D721Med (cell line): Measurements from ENCODE around the gene HSD11B2.

ENCODE experiments used
- DNase-seq: peaks from one replicate; pipeline ENCODE4 v3.0.0; 2011; ENCODE audit warnings: low spot score; ENCODE audit not compliant: insufficient read length
- FAIRE-seq: peaks from 2 replicates; lab custom pipeline; 2011; peaks lifted over from hg19 to GRCh38; lab: Jason Lieb, UNC
- CTCF ChIP-seq: IDR thresholded peaks from 2 replicates; pipeline ENCODE4 v1.5.1; 2012; ENCODE audit warnings: mild to moderate bottlenecking, control low read depth; ENCODE audit not compliant: insufficient read depth; ENCODE audit errors: missing control alignments

Gene HSD11B2

GRCh38 chr16:67482233-67482924 is 51.5 kb downstream of the HSD11B2 start:
- FAIRE-seq, result no peak
- TF ChIP-seq CTCF, result no peak
- no peak for DNase-seq

GRCh38 chr16:67483150-67483549 is 52.2 kb downstream of the HSD11B2 start, which contains the start of gene AGRP:
Gene AGRP, minus strand, starts transcription at chr16:67483547. Its CDS starts 149 bp downstream, at chr16:67483398.
- DNase-seq (no peak), FAIRE-seq (no peak)
- TF ChIP-seq CTCF, result no peak

GRCh38 chr16:67483731-67484525 is 53.0 kb downstream of the HSD11B2 start:
- DNase-seq (no peak), FAIRE-seq (no peak)
- no peak for TF ChIP-seq CTCF

- DNase-seq, result no peak
- no peak for TF ChIP-seq CTCF
Measured at GRCh38 chr16:67486805-67487204, 55.9 kb downstream of the HSD11B2 start.

More at GRCh38 chr16:67486805-67487204, 55.9 kb downstream of the HSD11B2 start:
- FAIRE-seq, result no peak
